ENCODE results near the gene ATP10D. TPM values are rescaled to one million over a fixed set of nuclear protein-coding genes. Genes with fewer than 3 reads are reported as not detected.

ATP10D gene
- total RNA-seq, 2 experiments from 2014 or later, result 11.7 to 20.2 TPM

GRCh38 chr4:47532658-47533057 is 47.6 kb downstream of the ATP10D start:
- no TSS peak for BruUV-seq (replicated peaks)
- Histone ChIP-seq H3K4me3 (ENCODE audit: low read depth, low read length, poor library complexity, severe bottlenecking) (no peak overlapping the region), H3K9me3 (ENCODE audit: low read length) (peaks cover 11% of the 10 kb centered on the region; the same call in 1 of the 2 replicates), H3K79me2 (ENCODE audit: insufficient read depth, low read depth, low read length) (no peaks in the 10 kb centered on the region), H3K27ac (ENCODE audit: low read depth, low read length, poor library complexity, severe bottlenecking) (no peak overlapping the region), H3K4me2 (ENCODE audit: low read length) (no peak overlapping the region), H3K4me1 (ENCODE audit: insufficient read depth, low read length, poor library complexity, severe bottlenecking) (no peaks in the 10 kb centered on the region), H3K36me3 (ENCODE audit: insufficient read depth, low read length) (peaks cover 12% of the 10 kb centered on the region), H4K20me1 (ENCODE audit: insufficient read depth, low read length) (no peaks in the 10 kb centered on the region), H3K9me2 (ENCODE audit: insufficient read depth, low read length) (no peaks in the 10 kb centered on the region), H2AFZ (ENCODE audit: low read length) (no peak overlapping the region)
- POLR2A ChIA-PET, result interaction anchor here (0.5 to 0.6 kb wide), 2 partner anchors 129 to 348 kb away, joined by 3 read pairs; no protein-coding TSS in a partner anchor
- intact Hi-C loops (cut with micrococcal nuclease; ENCODE audit: unreplicated experiment), result no loop called here
- CTCF ChIA-PET (ENCODE audit: unreplicated experiment), result no interaction called here
- TF ChIP-seq EZH2phosphoT487 (IDR thresholded peaks at IDR 0.05; ENCODE audit: borderline replicate concordance, low read depth, low read length), result no peak
- TF ChIP-seq CTCF (conservative IDR thresholded peaks at IDR 0.05; ENCODE audit: low read length), result no peak
- DNase-seq (ENCODE audit: low spot score), result no peak

GRCh38 chr4:47533689-47534347 is 48.7 kb downstream of the ATP10D start:
- Histone ChIP-seq H2AFZ (ENCODE audit: low read length) (no peak overlapping the region), H3K79me2 (ENCODE audit: insufficient read depth, low read depth, low read length) (no peaks in the 10 kb centered on the region), H4K20me1 (ENCODE audit: insufficient read depth, low read length) (no peaks in the 10 kb centered on the region), H3K4me3 (ENCODE audit: low read depth, low read length, poor library complexity, severe bottlenecking) (no peak overlapping the region), H3K9me2 (ENCODE audit: insufficient read depth, low read length) (no peaks in the 10 kb centered on the region), H3K4me1 (ENCODE audit: insufficient read depth, low read length, poor library complexity, severe bottlenecking) (no peaks in the 10 kb centered on the region), H3K36me3 (ENCODE audit: insufficient read depth, low read length) (peaks cover 12% of the 10 kb centered on the region), H3K4me2 (ENCODE audit: low read length) (no peak overlapping the region), H3K27ac (ENCODE audit: low read depth, low read length, poor library complexity, severe bottlenecking) (no peak overlapping the region), H3K9me3 (ENCODE audit: low read length) (peaks cover 11% of the 10 kb centered on the region; the same call in 1 of the 2 replicates)
- intact Hi-C loops (cut with micrococcal nuclease; ENCODE audit: unreplicated experiment), result no loop called here
- no TSS peak for BruUV-seq (replicated peaks)
- TF ChIP-seq CTCF (conservative IDR thresholded peaks at IDR 0.05; ENCODE audit: low read length) (no peak), EZH2phosphoT487 (IDR thresholded peaks at IDR 0.05; ENCODE audit: borderline replicate concordance, low read depth, low read length) (no peak)
- no peak for DNase-seq (ENCODE audit: low spot score)
- ChIA-PET CTCF (ENCODE audit: unreplicated experiment) (no interaction called here), POLR2A (no interaction called here)

GRCh38 chr4:47534772-47535171 is 49.7 kb downstream of the ATP10D start:
- Histone ChIP-seq H2AFZ (ENCODE audit: low read length) (no peak overlapping the region), H3K9me3 (ENCODE audit: low read length) (peaks cover 5% of the 10 kb centered on the region; the same call in 1 of the 2 replicates), H4K20me1 (ENCODE audit: insufficient read depth, low read length) (no peaks in the 10 kb centered on the region), H3K79me2 (ENCODE audit: insufficient read depth, low read depth, low read length) (no peaks in the 10 kb centered on the region), H3K27ac (ENCODE audit: low read depth, low read length, poor library complexity, severe bottlenecking) (no peak overlapping the region), H3K4me1 (ENCODE audit: insufficient read depth, low read length, poor library complexity, severe bottlenecking) (no peaks in the 10 kb centered on the region), H3K9me2 (ENCODE audit: insufficient read depth, low read length) (no peaks in the 10 kb centered on the region), H3K4me3 (ENCODE audit: low read depth, low read length, poor library complexity, severe bottlenecking) (no peak overlapping the region), H3K4me2 (ENCODE audit: low read length) (no peak overlapping the region), H3K36me3 (ENCODE audit: insufficient read depth, low read length) (peaks cover 12% of the 10 kb centered on the region)
- ChIA-PET POLR2A (interaction anchor here (0.7 kb wide), 1 partner anchor 87 kb away, joined by 3 read pairs; no protein-coding TSS in a partner anchor), CTCF (ENCODE audit: unreplicated experiment) (no interaction called here)
- intact Hi-C loops (cut with micrococcal nuclease; ENCODE audit: unreplicated experiment), result no loop called here
- TF ChIP-seq EZH2phosphoT487 (IDR thresholded peaks at IDR 0.05; ENCODE audit: borderline replicate concordance, low read depth, low read length) (no peak), CTCF (conservative IDR thresholded peaks at IDR 0.05; ENCODE audit: low read length) (no peak)
- BruUV-seq (replicated peaks), result no TSS peak
- no peak for DNase-seq (ENCODE audit: low spot score)
